Measurements from ENCODE around the gene MEPE.

DNA sequence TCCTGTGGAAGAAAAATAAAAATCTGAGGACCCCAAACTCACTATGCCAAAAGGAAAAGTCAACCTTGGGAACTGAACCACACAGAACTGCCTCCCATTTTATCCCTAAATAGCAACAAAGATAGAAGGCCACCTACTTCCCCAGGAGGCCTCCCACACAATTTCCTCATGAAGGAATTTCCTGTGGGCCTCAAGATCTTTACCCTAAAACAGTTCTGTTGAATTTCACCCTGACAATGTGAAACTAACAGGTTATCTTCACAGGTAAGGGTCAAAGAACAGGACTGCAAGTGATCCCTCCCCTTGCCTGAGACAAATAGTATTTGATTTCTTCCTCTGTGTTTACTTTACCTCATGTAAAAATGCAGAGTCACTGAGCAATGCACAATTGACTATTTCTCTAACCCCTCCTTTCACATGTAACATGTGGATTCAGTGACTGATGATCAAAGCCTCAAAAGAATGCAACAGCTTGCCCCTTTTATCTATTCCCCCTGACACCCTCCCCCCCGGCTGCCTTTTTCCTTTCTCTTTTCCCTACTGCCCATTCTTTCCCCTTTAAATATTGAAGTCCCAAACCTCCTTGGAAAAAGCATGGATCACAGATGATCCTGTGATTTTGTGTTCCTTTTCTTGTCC is 33.3 kb downstream of the MEPE start:
- no peak for TF ChIP-seq EZH2 (IDR thresholded peaks at IDR 0.05; ENCODE audit: insufficient read depth, poor library complexity, severe bottlenecking)
- no peak for TF ChIP-seq EZH2phosphoT487 (IDR thresholded peaks at IDR 0.05; ENCODE audit: insufficient read depth, low read depth)

Measured in GM23248 (cell line).